Transverse colon (tissue), 1 donor: ENCODE results near the gene RCBTB1.
"Not testable (repeated sequence)": the region's sequence is repeated elsewhere in the genome, so short reads cannot be mapped to it uniquely, and the experiment has no call there.

Source experiments
- EP300 ChIP-seq: sonication (generic); formaldehyde crosslinking; IDR thresholded peaks from one replicate; pipeline ENCODE4 v1.6.1; 2017; ENCODE audit warnings: antibody characterized with exemption, low read depth
- POLR2A ChIP-seq: fragments of 450-650 bp; IDR thresholded peaks from one replicate; pipeline ENCODE4 v1.6.1; 2016; ENCODE audit warnings: antibody characterized with exemption, mild to moderate bottlenecking, moderate library complexity

GRCh38 chr13:49593876-49594275 is 8.5 kb upstream of the RCBTB1 start:
- not testable (repeated sequence) for TF ChIP-seq EP300, POLR2A
